ENCODE results near the gene SNCA. TPM values are rescaled to one million over a fixed set of nuclear protein-coding genes. Genes with fewer than 3 reads are reported as not detected.

SNCA gene
- polyA plus RNA-seq, 2 of the 4 experiments (the other 2 are of a cell fraction), result 0.13 to 0.37 TPM

GRCh38 chr4:89781321-89781720 is 55.6 kb downstream of the SNCA start:
- ATAC-seq, result no peak
- H3K4me1 ChIP-seq, result no peaks in the 10 kb centered on the region
- POLR2A ChIA-PET, result no interaction called here
- CTCF ChIA-PET, result no interaction called here
- H3K4me2 ChIP-seq, result no peak overlapping the region
- 4% methylated on average over 2 of the region's 2 CpGs for WGBS (ENCODE audit: missing lambda C conversion rate)
- H3K4me3 ChIP-seq, result no peak overlapping the region
- no peak overlapping the region for H3K27ac ChIP-seq
- no peak for FAIRE-seq
- no peaks in the 10 kb centered on the region for H3K9me3 ChIP-seq
- DNase-seq (ENCODE audit: low read depth in 1 of 2, low spot score in 1 of 2), result no peak
- TF ChIP-seq REST (IDR thresholded peaks at IDR 0.05), result no peak
- no peak for TF ChIP-seq SREBF2 (IDR thresholded peaks at IDR 0.05)
- no peak for TF ChIP-seq HDAC2 (IDR thresholded peaks at IDR 0.05)
- TF ChIP-seq USF2 (IDR thresholded peaks at IDR 0.05), result no peak
- TF ChIP-seq EHF (CRISPR knock-in tag; IDR thresholded peaks at IDR 0.05), result no peak
- TF ChIP-seq CTCF (IDR thresholded peaks at IDR 0.05), result no peak
- no peak for TF ChIP-seq CEBPB (IDR thresholded peaks at IDR 0.05)
- no peak for TF ChIP-seq HOXB5 (CRISPR knock-in tag; IDR thresholded peaks at IDR 0.05)
- TF ChIP-seq GATA3 (IDR thresholded peaks at IDR 0.05; ENCODE audit: borderline replicate concordance), result no peak

- no peak overlapping the region for H3K27ac ChIP-seq
- no peak overlapping the region for H3K4me3 ChIP-seq
- FAIRE-seq (no peak), DNase-seq (ENCODE audit: low read depth in 1 of 2, low spot score in 1 of 2) (no peak), ATAC-seq (no peak)
- no peaks in the 10 kb centered on the region for H3K9me3 ChIP-seq
- H3K4me1 ChIP-seq, result no peaks in the 10 kb centered on the region
- CTCF ChIA-PET, result no interaction called here
- POLR2A ChIA-PET, result no interaction called here
- no peak for TF ChIP-seq HOXA7 (CRISPR knock-in tag; IDR thresholded peaks at IDR 0.05)
- TF ChIP-seq NPAS2 (CRISPR knock-in tag; IDR thresholded peaks at IDR 0.05; ENCODE audit: borderline replicate concordance), result no peak
- no peak for TF ChIP-seq RCOR1 (IDR thresholded peaks at IDR 0.05; ENCODE audit: low read depth, low read length)
- no peak for TF ChIP-seq PBX3 (IDR thresholded peaks at IDR 0.05)
- no peak for TF ChIP-seq KDM1A (IDR thresholded peaks at IDR 0.05; ENCODE audit: low read depth)
- no peak for TF ChIP-seq FOSB (CRISPR knock-in tag; IDR thresholded peaks at IDR 0.05)
- no peak for TF ChIP-seq BCL3 (IDR thresholded peaks at IDR 0.05)
- no peak for TF ChIP-seq MAFK (IDR thresholded peaks at IDR 0.05; ENCODE audit: partially characterized antibody)
- TF ChIP-seq MAX (IDR thresholded peaks at IDR 0.05), result no peak
- no peak for TF ChIP-seq ZNF302 (CRISPR knock-in tag; IDR thresholded peaks at IDR 0.05)
- TF ChIP-seq ELK1 (IDR thresholded peaks at IDR 0.05; ENCODE audit: low read depth, low read length), result no peak
- no peak for TF ChIP-seq NR3C1 (IDR thresholded peaks at IDR 0.05)
- no peak for TF ChIP-seq ZFP36 (IDR thresholded peaks at IDR 0.05; ENCODE audit: borderline replicate concordance, partially characterized antibody)
- no peak for TF ChIP-seq TFCP2L1 (CRISPR knock-in tag; IDR thresholded peaks at IDR 0.05)
- no peak for TF ChIP-seq JUN (IDR thresholded peaks at IDR 0.05)
- 37% methylated on average over 2 of the region's 2 CpGs for WGBS (ENCODE audit: missing lambda C conversion rate)
- H3K4me2 ChIP-seq, result no peak overlapping the region
These were observed 63.2 kb downstream of the SNCA start for GRCh38 chr4:89773805-89774204.
